ENCODE results near the gene CLIC1.

- TF ChIP-seq CTCF (conservative IDR thresholded peaks at IDR 0.05; ENCODE audit: low read depth, low read length) (no peak), EZH2 (IDR thresholded peaks at IDR 0.05; ENCODE audit: borderline replicate concordance, low read depth, low read length, poor library complexity, severe bottlenecking) (no peak)
Measured at GRCh38 chr6:31778999-31779885, 42.9 kb upstream of the CLIC1 start.

All from A673 (cell line).